T-helper 22 cell (primary cell): ENCODE results near the gene GAS2L3.

Experiments used
- DNase-seq: peaks from one replicate; pipeline ENCODE4 v3.0.0-alpha.2; 2020; ENCODE audit warnings: low read depth

The GAS2L3 gene

DNA sequence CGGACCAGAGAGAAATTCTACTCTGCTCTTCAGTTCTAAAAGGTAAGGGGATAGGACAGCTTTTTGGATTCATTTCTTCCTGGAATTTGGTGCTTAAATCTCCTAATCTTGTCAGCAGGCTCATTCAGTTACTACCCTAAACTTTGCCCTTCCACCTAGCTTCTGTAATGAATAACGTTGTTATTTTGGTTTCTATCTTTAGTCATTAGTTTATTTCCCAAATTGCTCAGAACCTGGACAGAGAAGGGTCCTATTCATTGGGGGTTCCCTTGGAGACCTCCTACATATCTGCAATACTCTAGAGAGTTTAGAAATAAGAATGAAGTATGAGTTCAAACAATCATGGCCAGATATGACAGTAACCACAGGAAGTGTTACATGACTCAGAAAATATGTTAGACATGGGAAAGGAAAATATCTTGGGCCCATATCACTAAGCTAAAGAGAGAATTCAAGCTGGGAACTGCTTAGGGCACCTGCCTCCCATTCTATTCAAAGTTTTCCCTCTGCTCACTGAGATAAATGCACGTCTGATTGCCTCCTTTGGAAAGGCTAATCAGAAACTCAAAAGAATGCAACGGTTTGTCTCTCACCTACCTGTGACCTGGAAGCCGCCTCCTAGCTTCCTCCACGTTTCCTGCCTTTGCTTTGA lies 87.9 kb downstream of the GAS2L3 start:
- DNase-seq, result no peak

DNA sequence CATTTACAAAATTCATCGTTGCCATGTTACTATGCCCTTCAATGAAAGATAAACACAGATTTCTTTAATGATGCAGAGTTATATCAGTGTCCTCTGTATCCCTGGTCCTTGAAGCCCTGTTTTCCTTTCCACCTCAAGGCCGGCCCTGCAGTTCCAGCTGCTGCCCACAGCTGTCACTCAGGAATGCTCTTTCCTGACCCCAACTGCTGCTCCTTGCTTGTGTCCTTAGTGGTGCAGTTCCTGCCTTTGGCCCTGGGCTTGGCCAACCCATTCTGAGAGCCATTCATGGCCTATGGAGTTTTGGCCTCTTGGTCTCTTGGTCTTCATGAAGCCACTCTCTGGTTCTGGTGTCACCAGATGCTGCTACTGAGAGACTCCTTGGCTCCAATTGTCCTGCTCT lies 93.1 kb downstream of the GAS2L3 start:
- DNase-seq, result no peak

DNA sequence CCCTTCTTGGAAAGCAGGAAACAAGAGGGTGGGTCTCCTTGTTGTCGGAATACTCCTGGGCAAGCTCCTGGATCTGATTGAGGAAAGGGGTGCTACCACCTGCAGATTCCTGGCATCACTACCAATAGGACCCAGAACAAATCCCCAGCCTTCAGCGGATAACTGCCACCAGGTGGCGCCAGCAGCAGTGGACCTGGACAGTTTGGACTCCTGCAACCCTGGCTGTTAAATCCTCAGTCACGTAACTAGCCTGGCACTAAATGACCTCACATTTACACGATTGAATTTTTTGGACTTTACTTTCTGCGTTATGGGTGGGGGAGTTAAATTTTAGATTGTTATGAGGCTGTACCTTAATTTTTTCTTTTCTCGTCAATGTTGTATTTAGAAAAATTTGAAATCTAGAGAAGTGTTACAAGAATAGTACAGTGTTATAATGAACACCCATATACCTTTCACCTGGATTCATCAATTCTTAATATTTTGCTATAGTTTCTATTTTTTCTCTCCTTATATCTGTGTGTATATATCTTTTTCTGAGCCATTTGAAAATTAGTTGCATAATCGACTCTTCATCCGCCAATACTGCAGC lies 95.6 kb downstream of the GAS2L3 start:
- no peak for DNase-seq

DNA sequence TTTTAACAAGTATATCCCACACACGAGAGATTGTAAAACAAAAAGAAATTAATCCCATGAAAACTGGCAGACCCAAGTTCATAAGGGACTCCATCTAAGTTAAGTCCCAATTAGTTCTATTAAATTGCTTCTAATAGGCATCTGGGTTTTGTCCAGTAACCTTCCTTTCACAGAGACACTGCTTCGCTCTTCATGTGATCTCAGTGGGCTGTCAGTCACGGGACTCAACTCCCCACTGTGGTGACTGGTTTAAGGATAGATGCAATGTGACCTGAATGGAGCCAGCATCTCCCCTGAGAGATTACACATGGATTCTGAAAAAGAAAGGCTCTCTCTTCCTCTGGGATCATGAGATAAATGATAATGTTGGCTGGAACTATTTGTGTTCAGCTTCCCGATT lies 96.4 kb downstream of the GAS2L3 start:
- no peak for DNase-seq

GRCh38 chr12:100671396-100672074 lies 98.1 kb downstream of the GAS2L3 start:
- no peak for DNase-seq

GRCh38 chr12:100672075-100672592 lies 98.7 kb downstream of the GAS2L3 start:
- no peak for DNase-seq

- DNase-seq, result no peak
Measured at GRCh38 chr12:100674036-100674888, 100.8 kb downstream of the GAS2L3 start.
